NCI-H146 (cell line): ENCODE data around the gene TSEN34.
"Not testable (repeated sequence)": the region's sequence is repeated elsewhere in the genome, so short reads cannot be mapped to it uniquely, and the experiment has no call there.

Experiments used
- DNase-seq: peaks from one replicate; lab custom pipeline; 2025; lab: John Stamatoyannopoulos, UW

The TSEN34 gene

DNA sequence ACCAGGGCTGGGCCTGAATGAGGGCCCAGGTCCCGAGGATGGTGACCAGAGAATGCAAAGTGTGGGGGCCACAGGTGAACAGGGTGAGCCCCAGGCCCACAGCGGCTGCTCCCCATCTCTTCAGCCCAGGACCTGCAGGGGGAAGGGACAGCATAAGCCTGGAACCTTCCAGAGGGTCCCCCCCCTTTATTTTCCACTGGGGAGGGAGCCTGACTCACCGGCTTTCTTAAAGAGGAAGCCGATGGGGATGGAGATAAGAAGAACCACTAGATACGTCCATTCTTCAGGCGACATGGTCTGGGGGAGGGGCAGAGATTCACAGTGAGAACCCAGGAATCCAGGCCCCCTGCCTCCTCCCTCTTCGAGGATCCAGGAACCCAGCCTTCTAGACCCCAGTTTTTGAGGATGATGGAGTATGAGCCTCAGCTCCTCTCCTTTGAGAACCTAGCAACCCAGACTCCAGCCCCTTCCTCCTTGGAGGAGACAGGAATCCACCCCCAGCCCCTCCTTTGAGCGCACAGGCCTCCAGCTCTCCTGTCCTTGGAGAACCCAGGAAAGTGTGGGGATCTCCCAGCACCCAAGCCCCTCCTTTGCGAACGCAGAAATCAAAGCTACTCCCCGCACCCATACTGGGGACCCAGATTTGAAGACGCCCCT is 2.8 kb upstream of the TSEN34 start:
- peak; percentile 19 for DNase-seq

DNA sequence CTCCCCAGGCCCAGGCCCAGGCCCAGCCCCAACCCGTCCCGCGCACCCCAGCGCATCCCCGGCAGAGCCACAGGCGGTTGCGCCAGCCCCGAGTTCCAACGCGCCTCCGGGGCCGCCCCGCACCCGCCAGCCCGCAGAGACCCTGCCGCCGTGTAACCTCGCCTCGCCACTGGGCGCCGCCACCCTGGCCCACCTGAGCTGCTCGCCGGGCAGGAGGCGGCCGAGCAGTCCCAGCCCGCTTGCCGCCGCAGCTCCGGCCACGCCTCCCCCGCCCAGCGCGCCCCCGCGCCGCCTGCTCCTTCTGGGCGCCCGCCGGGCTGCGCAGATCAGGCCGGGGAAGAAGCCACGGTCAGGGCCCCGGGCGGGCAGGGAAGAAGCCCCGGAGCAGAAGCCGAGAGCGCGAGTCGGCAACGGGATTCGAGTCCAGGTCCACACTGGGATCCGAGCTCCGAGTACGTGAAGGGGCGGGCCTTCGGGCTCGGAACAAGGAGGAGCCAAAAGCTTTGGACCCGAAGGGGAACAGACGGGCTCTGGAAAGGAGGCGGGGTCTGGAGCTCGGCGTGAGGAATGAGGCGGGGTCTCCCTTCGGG is 1.9 kb upstream of the TSEN34 start, which contains the start of gene MBOAT7:
TSS of gene MBOAT7 (minus strand) at position 436 of the 590 bp plus-strand sequence. CDS start 1,072 bp downstream, outside the sequence.
- no peak for DNase-seq

DNA sequence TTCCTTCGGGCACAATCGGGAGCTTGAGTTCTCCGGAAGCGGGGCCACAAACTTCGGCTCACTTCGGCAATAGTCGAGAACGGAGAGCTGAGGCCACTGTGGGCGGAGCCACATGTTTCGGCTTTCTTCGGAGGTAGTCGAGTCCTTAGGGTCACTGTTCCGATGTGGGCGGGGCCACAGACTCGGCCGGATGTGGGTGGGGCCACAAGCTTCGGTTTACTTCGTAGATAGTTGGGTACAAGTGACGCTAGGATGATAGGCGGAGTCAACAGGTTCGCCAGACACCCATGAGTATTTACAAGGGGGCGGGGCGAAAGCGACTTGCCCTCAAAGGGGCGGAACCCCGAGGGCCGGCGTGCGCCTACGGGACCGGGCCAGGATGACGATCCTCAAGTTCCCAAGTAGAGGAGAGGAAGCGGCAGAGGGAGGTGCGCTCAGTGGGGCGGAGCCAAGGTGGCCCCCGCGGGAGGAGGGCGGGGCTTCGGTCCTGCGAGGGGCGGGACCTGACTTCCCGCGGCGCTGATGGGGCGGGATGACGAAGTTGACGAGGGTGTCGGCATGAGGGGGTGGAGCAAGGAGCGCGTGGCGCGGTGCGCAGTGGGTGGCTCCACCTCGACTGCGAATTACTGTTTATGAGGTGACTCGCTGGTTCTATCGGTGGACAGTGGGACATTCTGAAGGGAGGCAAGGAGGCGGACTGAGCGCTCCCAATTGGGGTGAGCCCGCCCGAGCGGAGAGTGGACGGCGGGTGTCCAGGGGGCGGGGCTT is 1.2 kb upstream of the TSEN34 start:
- DNase-seq: peak; percentile 100

DNA sequence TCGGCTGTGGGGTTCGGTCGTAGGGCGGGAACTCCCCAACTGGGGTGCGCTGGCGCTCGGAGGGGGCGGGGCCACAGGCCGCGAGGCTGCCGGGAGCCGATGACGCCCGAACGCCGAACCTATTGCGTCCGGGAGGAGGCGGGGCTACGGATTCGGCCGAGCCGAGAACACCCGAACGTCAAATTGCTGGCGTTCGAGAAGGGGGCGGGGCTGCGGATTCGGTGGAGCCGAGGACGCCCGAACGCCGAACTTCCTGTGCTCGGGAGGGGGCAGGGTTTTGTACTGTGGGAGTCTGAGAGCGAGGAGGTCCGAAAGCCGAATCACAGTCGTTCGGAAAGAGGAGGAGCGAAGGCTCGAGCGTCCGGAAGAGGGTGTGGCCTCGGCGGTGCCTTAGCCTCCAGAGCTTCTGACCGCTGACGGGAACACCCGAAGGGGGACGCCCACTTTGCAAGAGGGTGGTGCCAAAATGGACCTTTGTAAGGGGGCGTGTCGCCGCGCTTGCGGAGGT is 551 bp upstream of the TSEN34 start:
- DNase-seq: peak; percentile 100

DNA sequence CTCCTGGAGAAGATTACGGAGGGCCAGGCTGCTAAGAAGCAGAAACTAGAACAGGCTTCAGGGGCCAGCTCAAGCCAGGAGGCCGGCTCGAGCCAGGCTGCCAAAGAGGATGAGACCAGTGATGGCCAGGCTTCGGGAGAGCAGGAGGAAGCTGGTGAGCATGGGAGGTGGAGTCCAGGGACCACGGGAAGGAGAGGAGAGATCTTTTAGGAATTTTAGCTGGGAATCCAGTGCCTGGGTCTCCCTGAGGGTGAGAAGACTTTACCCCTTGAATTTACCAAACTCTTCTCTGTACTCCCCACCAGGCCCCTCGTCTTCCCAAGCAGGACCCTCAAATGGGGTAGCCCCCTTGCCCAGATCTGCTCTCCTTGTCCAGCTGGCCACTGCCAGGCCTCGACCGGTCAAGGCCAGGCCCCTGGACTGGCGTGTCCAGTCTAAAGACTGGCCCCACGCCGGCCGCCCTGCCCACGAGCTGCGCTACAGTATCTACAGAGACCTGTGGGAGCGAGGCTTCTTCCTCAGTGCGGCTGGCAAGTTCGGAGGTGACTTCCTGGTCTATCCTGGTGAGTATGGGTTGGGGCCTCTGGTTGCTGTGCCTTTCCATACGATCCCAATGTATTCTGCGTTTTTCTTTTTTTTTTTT is 824 bp downstream of the TSEN34 start:
- DNase-seq: no peak

DNA sequence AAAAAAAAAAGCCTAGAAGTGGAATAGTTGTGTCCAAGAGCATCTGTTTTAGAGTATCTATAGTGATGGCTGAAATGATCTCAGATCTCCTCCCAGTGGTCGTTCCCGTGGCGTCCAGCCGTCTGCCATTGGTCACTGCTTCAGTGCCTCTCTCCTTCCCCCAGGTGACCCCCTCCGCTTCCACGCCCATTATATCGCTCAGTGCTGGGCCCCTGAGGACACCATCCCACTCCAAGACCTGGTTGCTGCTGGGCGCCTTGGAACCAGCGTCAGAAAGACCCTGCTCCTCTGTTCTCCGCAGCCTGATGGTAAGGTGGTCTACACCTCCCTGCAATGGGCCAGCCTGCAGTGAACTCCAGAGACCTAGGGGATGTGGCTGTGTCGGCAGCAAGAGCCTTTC is 1.9 kb downstream of the TSEN34 start:
- no peak for DNase-seq

DNA sequence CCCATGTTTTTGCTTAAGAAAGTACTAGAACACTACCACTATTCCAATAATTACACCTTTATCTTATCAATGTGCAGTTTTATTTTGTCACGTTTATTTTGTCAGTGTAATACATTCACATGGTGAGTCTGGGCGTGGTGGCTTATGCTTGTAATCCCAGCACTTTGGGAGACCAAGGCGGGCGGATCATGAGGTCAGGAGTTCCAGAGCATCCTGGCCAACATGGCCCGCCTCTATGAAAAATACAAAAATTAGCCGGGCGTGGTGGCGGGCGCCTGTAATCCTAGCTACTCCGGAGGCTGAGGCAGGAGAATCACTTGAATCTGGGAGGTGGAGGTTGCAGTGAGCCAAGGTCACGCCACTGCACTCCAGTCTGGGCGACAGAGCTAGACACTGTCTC is 3.4 kb downstream of the TSEN34 start:
- not testable (repeated sequence) for DNase-seq

DNA sequence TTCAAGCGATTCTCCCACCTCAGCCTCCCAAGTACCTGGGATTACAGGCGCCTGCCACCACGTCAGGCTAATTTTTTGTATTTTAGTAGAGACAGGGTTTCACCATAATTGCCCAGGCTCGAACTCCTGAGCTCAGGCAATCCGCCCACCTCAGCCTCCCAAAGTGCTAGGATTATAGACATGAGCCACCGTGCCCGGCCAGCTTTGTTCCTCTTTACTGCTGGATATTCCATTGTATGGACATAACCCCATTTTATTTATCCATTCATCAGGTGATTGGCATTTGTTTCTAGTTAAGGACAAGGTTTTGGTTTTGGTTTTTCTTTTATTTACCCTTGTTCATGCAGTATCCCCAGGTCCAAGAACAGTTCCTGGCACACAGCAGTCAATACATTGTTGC is 5.4 kb downstream of the TSEN34 start:
- no peak for DNase-seq

DNA sequence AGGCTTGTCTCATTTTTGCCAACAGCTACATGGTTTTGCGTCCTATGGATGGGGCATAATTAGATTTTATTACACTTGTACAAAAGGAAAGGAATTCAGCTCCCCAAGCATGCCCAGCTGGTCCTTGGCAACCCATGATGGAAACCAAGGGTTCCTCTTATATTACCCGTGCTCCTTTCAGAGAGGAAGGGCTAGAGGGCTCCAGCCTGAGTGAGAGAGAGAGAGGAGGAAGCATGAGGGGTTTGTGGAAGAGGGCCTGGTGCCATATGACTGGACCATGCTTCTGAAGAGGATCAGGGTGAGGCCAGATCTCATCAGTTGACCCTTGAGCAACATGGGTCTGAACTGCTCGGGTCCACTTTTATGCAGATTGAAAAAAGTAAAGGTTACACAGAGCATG is 6.0 kb downstream of the TSEN34 start:
- no peak for DNase-seq

DNA sequence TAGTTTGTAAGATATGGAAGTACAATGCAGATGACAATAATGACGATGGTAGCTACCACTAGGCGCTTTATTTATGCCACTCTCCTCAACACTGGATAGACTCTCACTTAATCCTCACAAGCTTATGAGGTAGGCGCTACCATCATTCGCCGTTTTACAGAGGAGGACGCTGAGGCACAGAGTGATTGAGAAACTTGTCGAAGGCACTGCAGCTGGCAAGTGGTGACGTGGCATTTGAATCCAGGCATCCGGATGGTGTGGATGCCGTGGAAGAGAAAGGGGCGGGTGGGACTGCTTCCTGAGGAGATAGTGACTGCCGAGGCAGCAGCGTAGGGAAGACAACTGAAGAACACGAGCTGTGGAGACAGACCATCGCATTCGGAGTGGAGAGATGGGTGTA is 8.3 kb downstream of the TSEN34 start:
- DNase-seq: no peak

DNA sequence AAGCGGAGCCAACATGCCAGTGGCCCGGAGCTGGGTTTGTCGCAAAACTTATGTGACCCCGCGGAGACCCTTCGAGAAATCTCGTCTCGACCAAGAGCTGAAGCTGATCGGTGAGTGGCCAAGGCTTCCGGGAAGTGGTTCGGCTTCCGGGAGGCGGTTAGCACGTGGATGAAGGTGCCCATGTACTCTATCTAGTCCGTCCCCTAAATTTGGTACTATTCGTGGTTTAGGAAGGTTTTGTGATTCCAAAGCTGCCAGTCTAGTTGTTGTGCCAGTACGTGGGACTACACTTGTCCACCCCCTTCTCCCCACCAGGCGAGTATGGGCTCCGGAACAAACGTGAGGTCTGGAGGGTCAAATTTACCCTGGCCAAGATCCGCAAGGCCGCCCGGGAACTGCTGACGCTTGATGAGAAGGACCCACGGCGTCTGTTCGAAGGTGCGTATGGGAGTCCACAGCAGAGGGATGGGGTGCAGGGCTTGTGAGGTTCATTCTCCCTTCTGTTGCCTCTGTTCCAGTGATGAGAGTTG is 10.1 kb downstream of the TSEN34 start:
- no peak for DNase-seq

DNA sequence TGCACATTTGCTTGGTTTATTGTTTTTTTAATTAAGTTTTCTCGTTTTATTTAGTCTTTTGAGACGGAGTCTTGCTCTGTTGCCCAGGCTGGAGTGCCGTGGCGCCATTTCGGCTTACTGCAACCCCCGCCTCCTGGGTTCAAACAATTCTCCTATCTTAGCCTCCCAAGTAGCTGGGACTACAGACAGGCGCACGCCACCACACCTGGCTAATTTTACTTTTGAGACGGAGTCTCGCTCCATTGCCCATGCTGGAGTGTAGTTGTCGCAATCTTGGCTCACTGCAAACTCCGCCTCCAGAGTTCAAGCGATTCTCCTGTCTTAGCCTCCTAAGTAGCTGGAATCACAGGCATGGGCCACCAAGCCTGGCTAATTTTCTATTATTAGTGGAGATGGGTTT is 10.9 kb downstream of the TSEN34 start:
- no peak for DNase-seq

DNA sequence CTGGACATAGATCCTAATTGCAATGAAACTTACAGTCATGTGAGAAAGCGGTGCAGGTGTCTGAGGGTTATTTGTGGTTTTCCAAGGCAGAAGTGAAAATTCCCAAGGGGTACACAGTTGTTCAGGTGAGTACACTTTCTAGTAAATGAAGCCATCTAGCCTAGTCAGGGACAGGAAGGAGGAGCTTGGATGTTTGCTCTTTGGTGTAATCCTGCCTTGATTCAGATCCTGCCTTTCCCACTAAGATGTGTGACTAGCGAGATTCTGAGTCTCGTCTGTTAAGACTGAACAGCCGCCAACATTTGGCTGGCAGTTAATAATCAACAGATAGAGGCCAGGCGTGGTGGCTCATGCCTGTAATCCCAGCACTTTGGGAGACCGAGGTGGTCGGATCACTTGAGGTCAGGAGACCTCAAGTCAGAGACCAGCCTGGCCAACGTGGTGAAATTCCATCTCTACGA is 12.1 kb downstream of the TSEN34 start:
- DNase-seq: no peak

DNA sequence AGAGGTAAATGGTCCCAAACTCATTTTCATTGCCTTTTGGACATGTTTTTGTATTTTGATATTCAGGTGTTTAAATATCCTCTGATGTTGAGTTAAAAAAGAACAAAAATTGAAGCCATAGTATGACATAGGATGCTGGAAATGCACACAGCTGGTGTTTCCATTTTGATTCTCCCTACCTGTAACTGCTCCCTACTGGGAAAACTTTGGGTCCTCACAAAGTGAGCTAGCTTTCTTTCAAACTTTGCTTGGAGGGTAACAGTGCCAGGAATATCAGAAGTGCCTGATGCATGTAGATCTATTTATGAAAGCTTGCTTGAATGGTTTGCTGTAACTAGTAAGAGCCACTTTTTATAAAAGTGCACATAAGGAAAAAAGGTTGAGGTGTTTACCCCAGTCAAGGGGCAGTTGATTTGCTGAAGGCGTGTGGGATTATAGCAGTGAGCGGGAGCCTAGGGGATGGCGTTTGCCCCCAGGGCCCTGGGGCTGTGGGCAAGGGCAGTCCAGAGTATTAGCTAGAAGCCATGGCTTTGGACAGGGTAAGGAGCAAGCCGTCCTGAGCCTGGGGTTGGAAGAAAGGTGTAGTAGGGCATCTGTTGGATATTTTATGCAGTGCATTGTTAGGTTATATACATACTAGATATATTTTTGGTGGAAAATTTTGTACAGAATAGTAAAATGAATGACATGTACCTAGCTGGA is 13.8 kb downstream of the TSEN34 start:
- no peak for DNase-seq

DNA sequence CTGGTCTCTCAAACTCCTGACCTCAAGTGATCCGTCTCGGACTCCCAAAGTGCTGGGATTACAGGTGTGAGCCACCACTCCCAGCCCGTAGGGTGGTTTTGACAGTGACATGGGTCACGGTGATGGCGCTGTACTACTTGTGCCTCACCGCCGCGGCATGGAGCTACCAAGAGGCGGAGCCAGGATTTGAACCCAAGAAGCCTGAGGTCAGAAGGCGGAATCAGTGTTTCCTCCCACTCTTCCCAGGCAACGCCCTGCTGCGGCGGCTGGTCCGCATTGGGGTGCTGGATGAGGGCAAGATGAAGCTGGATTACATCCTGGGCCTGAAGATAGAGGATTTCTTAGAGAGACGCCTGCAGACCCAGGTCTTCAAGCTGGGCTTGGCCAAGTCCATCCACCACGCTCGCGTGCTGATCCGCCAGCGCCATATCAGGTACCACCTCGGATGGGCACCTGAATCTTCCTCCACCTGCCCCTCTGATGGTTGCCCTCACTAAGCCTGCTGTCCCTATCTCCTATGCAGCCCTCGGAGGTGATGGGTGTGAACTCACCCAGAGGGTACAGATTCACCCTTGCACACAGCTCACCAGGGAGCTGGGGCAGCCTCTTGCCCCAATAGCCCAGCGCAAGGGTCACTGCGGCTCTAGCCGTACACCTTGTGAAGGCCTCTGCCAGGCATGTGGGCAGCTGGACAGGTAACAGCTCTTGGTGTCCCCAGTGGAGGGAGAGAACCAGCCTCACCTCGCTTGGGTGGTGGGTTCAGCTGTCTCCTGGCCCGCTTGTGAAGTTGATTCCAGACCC is 15.1 kb downstream of the TSEN34 start:
- DNase-seq: no peak

DNA sequence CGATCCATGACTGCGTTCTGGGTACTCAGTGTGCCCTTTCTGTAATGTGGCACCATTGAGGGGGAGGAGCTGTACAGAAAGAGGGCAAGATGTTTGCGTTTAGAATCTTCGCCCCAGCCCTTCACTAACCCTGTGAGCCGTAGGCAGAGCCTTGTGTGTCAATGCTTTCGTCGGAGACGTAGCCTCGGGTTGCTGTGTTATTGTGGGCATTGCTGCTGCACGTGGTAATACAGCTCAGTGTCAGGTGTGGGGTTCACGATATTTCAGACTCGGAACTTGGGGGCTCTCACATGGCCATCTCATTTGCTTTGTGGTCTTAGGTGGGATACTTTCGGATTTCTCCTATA is 15.7 kb downstream of the TSEN34 start:
- DNase-seq: no peak

DNA sequence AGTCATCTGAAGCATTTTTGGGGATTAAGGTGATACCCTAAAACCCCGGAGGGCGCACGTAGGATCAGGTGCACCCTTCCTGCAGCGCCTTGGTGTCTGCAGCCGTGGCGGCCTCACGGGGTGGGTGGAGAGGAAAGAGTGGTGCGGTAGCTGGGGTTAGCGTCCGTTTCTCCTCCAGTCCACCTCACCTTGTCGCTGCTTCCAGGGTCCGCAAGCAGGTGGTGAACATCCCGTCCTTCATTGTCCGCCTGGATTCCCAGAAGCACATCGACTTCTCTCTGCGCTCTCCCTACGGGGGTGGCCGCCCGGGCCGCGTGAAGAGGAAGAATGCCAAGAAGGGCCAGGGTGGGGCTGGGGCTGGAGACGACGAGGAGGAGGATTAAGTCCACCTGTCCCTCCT is 16.1 kb downstream of the TSEN34 start:
- not testable (repeated sequence) for DNase-seq

DNA sequence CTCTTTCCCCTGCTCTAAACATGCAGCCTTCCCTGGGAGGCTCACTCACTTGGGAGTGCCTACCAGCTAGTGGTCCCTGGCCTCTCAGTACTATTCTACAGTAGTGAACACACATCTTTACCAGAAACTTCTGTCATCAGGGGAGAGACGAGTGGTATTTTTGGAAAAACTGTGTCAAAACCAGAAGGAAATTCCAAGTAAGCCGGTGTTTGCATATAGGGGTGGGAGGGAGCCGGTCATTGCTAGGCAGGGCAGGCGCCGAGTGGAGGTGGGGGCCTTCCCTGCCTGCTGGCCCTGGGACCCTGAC is 16.5 kb downstream of the TSEN34 start:
- DNase-seq: no peak

DNA sequence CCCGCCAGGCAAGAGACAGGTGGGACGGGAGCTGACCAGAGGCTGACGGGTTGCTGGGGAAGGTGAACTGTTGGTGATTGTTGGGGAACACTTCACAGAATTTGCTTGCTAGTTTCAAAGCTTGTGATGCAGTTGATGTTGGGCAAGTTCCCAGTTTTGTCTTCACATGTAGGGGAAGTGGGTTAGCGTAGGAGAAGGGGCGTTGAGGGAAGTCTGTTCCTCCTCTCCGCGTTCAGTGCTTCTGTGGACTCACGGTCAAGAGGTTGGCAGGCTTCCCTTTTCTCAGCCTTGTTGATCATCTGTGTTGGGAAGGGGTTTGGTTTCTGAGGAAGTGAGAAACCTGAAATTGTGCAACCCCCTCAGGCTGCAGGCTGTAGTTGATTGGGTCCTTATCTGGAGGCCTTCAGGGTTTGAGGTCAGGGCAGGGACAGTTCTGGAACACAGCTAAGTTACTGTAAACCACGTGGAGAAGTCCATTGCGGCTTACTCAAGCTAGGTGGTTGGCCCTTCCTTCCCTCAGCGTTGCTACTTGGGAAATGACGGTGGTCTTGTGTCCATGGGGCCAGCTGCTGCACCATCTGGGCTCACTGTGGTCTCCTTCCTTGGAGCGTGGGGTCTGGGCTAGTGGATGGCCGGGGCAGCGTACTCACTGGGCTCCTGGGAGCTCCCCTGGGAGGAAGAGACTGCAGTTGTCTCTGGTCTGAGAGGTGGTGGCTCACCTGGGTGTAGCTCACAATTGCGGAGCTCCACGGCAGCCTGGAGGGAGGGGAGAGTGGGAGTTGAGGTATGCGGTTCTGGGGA is 17.1 kb downstream of the TSEN34 start:
- no peak for DNase-seq

DNA sequence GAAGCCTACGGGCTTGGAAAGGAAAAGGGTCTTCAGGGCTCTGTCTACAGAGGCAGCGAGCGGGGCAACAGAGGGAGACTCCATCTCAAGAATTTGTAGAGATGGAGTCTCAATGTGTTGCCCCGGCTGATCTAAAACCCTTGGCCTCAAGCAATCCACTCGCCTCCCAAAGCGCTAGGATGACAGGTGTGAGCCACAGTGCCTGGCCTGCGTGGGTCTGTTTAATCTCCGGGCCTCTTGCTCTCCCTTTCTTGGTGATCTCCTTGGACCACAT is 17.6 kb downstream of the TSEN34 start:
- DNase-seq: no peak
